ENCODE data around the gene FSTL3.

DNA sequence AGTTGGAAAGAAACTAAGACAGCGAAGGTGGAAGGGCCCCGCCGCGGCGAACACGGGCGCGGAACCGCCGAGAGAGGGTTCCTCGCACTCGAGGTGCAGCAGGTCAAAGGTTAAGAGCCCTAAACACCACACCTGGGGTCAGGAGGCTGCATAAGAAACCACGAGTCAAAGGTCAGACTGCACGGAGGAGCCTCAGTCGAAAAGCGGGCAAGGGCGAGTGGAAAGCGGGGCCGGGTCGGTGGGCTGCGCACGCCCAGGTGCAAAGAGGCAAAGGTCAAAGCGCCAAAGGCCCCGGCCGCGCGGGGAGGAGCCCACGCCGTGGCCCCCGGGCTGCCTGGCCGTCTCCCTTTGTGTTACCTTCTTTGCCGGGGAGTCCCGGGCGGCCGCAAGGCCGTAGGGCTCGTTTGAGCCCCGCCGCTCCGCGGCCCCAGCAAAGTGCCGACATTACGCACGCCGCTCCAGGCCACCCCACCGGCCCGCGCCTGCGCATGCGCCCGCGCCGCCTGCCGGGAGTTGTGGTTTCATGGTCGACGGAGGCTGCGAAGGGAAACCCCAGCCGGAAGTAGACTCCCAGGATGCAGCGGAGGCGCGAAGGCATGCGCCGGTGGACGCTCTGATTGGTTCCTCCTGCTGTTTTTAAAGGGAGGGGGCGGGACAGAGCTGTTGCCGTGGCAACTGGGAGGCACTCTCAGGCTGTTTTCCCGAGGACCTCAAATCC, 43.0 kb upstream of the FSTL3 start, which contains the start of gene POLRMT:
- TF ChIP-seq POLR2AphosphoS5 (IDR thresholded peaks at IDR 0.05; ENCODE audit: low read depth, low read length), result no peak
- 0 out of 2 replicates have a peak, but pooled peaks have one; percentile 35 for TF ChIP-seq TAF1 (IDR thresholded peaks at IDR 0.05; ENCODE audit: borderline replicate concordance, insufficient read depth, low read length)
- TF ChIP-seq, protein P1, sequence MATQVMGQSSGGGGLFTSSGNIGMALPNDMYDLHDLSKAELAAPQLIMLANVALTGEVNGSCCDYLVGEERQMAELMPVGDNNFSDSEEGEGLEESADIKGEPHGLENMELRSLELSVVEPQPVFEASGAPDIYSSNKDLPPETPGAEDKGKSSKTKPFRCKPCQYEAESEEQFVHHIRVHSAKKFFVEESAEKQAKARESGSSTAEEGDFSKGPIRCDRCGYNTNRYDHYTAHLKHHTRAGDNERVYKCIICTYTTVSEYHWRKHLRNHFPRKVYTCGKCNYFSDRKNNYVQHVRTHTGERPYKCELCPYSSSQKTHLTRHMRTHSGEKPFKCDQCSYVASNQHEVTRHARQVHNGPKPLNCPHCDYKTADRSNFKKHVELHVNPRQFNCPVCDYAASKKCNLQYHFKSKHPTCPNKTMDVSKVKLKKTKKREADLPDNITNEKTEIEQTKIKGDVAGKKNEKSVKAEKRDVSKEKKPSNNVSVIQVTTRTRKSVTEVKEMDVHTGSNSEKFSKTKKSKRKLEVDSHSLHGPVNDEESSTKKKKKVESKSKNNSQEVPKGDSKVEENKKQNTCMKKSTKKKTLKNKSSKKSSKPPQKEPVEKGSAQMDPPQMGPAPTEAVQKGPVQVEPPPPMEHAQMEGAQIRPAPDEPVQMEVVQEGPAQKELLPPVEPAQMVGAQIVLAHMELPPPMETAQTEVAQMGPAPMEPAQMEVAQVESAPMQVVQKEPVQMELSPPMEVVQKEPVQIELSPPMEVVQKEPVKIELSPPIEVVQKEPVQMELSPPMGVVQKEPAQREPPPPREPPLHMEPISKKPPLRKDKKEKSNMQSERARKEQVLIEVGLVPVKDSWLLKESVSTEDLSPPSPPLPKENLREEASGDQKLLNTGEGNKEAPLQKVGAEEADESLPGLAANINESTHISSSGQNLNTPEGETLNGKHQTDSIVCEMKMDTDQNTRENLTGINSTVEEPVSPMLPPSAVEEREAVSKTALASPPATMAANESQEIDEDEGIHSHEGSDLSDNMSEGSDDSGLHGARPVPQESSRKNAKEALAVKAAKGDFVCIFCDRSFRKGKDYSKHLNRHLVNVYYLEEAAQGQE (IDR thresholded peaks at IDR 0.05; ENCODE audit: insufficient read depth in 1 of 2, low read depth in 2 of 2, low read length in 2 of 2), result no peak

Data from PFSK-1 (cell line).